ENCODE results near the gene B4GALT5. TPM values are rescaled to one million over a fixed set of nuclear protein-coding genes. Genes with fewer than 3 reads are reported as not detected.

Gene B4GALT5
- total RNA-seq, 1 experiment from 2014 or later = 65.0 TPM

DNA sequence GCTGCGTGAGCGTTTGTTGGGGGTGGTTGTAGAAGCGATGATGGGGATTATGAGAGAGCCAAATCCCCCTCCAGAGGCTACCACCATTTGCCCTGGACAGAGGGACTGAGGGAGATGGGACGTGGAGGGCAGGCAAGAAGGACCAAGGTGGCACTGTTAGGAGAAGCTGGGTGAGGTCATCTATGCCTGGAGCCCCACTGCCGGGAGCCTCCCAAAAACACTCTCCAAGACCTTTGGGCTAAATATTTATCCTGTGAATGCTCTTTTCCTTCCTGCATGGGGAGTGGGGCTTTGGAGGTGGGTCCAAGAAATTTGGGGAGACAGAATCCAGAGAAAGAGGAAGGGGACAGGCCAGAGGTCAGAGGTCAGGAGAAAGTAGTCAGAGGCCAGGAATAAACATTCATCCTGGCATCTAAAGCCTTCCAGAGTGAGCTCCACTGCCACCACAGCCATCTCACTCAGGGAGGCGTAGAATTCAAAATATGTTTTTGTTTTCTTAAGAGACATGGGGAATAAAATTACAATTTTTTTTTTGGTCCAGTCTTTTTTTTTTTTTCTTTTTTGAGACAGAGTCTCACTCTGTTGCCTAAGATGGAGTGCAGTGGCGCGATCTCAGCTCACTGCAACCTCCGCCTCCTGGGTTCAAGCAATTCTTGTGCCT, 128.0 kb downstream of the B4GALT5 start:
- Mint-ChIP-seq H3K9me3 (ENCODE audit: unreplicated experiment) (peaks cover 17% of the 10 kb centered on the region), H3K27me3 (ENCODE audit: insufficient read depth, unreplicated experiment) (no peaks in the 10 kb centered on the region), H3K27ac (ENCODE audit: unreplicated experiment) (peak overlapping the region; percentile 93), H3K4me1 (ENCODE audit: low read depth, unreplicated experiment) (peaks cover 33% of the 10 kb centered on the region), H3K4me3 (ENCODE audit: unreplicated experiment) (no peak overlapping the region), H3K36me3 (ENCODE audit: insufficient read depth, unreplicated experiment) (peaks cover 12% of the 10 kb centered on the region)
- ChIA-PET CTCF (interaction anchor here (0.5 to 4.9 kb wide), 5 partner anchors 15 to 70 kb away, joined by 3 to 46 read pairs (median 4); no protein-coding TSS in a partner anchor), POLR2A (interaction anchor here (0.7 kb wide), 1 partner anchor 15 kb away, joined by 5 read pairs; no protein-coding TSS in a partner anchor)
- TF ChIP-seq, protein P1, sequence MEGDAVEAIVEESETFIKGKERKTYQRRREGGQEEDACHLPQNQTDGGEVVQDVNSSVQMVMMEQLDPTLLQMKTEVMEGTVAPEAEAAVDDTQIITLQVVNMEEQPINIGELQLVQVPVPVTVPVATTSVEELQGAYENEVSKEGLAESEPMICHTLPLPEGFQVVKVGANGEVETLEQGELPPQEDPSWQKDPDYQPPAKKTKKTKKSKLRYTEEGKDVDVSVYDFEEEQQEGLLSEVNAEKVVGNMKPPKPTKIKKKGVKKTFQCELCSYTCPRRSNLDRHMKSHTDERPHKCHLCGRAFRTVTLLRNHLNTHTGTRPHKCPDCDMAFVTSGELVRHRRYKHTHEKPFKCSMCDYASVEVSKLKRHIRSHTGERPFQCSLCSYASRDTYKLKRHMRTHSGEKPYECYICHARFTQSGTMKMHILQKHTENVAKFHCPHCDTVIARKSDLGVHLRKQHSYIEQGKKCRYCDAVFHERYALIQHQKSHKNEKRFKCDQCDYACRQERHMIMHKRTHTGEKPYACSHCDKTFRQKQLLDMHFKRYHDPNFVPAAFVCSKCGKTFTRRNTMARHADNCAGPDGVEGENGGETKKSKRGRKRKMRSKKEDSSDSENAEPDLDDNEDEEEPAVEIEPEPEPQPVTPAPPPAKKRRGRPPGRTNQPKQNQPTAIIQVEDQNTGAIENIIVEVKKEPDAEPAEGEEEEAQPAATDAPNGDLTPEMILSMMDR (IDR thresholded peaks at IDR 0.05; ENCODE audit: insufficient read depth in 1 of 2, low read depth in 1 of 2, low read length in 1 of 2, severe bottlenecking in 1 of 2, unreplicated experiment in 1 of 2) = no peak
- Histone ChIP-seq H3K27me3 (replicated peaks; ENCODE audit: control insufficient read depth, insufficient read depth, low read length) (no peaks in the 10 kb centered on the region), H3K9me3 (peaks cover 8% of the 10 kb centered on the region), H3K4me1 (peaks cover 46% of the 10 kb centered on the region), H3K36me3 (ENCODE audit: control insufficient read depth, insufficient read depth, low read length) (no peaks in the 10 kb centered on the region), H3K4me3 (ENCODE audit: low read depth, low read length) (no peak overlapping the region)
- no TSS peak for BruUV-seq (replicated peaks)
- no peak for DNase-seq
- intact Hi-C loops (cut with micrococcal nuclease; ENCODE audit: unreplicated experiment) = no loop called here

DNA sequence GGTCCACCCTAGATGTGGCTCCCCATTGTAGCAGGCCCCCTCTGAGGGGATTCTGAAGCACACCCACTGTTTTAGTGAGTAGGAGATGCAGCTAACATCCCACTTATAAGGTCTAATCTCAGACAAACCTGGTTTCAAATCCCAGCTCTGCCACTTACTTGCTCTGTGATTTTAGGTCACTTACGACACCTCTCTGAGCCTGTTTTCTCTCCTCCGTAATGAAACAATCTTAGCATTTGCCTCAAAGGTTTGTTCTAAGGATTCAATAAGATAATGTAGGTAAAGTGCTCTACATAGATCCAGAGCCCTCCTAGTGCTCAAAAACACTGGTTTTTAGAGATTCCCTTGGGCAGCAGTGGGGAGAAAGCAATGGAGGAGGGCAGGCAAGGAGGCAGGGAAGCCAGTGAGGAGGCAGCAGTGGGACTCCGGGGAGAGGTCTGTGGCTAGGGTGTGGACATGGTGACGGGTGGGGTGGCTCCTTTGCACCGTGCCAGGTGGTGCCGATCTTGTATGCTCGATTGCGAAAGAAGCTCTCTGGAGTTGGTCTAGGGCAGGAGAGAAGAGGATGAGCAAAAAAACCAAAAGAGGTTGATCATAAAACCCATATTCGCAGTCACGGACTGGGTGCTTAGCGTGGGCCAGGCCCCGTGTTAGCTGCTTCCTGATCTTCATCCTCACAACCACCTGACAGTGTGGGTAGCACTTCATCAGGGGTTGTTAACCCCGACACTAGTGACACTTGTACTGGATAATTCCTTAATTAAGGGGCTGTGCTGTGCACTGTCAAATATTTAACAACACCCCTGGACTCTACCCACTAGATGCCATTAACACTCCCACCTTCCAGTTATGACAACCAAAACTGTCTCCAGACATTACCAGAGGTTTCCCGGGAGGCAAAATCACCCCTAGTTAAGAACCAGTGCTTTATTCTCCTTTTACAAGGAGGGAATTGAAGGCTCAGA, 129.0 kb downstream of the B4GALT5 start:
- no peaks in the 10 kb centered on the region for H3K36me3 ChIP-seq (ENCODE audit: control insufficient read depth, insufficient read depth, low read length)
- H3K9me3 Mint-ChIP-seq (ENCODE audit: unreplicated experiment) = peaks cover 17% of the 10 kb centered on the region
- ChIA-PET POLR2A (interaction anchor here (0.5 to 1.9 kb wide), 12 partner anchors 10 to 582 kb away, joined by 3 to 26 read pairs (median 6); no protein-coding TSS in a partner anchor), CTCF (interaction anchor here (1.1 to 4.9 kb wide), 15 partner anchors 10 to 332 kb away, joined by 3 to 57 read pairs (median 8); no protein-coding TSS in a partner anchor)
- TF ChIP-seq, protein P1 (IDR thresholded peaks at IDR 0.05; ENCODE audit: insufficient read depth in 1 of 2, low read depth in 1 of 2, low read length in 1 of 2, severe bottlenecking in 1 of 2, unreplicated experiment in 1 of 2) = no peak
- intact Hi-C loops (cut with micrococcal nuclease; ENCODE audit: unreplicated experiment) = no loop called here
- peak; percentile 43 to 72 for DNase-seq
- peaks cover 29% of the 10 kb centered on the region for H3K4me1 Mint-ChIP-seq (ENCODE audit: low read depth, unreplicated experiment)
- peaks cover 12% of the 10 kb centered on the region for H3K36me3 Mint-ChIP-seq (ENCODE audit: insufficient read depth, unreplicated experiment)
- peak overlapping the region; percentile 66 for H3K4me3 Mint-ChIP-seq (ENCODE audit: unreplicated experiment)
- H3K27me3 ChIP-seq (replicated peaks; ENCODE audit: control insufficient read depth, insufficient read depth, low read length) = no peaks in the 10 kb centered on the region
- H3K4me1 ChIP-seq = peaks cover 51% of the 10 kb centered on the region
- H3K4me3 ChIP-seq (ENCODE audit: low read depth, low read length) = no peak overlapping the region
- H3K27ac Mint-ChIP-seq (ENCODE audit: unreplicated experiment) = peak overlapping the region; percentile 93
- peaks cover 8% of the 10 kb centered on the region for H3K9me3 ChIP-seq
- TSS peak; percentile 95 for BruUV-seq (replicated peaks)
- no peaks in the 10 kb centered on the region for H3K27me3 Mint-ChIP-seq (ENCODE audit: insufficient read depth, unreplicated experiment)

Data from Caco-2 (cell line).